ENCODE measurements around the gene ITSN1. TPM values are rescaled to one million over a fixed set of nuclear protein-coding genes. Genes with fewer than 3 reads are reported as not detected.

Gene ITSN1
- total and polyA plus RNA-seq, 2 of the 13 experiments (the other 11 are each of a cell fraction or from before 2014, with no cell fraction given): 26.1 to 33.8 TPM

DNA sequence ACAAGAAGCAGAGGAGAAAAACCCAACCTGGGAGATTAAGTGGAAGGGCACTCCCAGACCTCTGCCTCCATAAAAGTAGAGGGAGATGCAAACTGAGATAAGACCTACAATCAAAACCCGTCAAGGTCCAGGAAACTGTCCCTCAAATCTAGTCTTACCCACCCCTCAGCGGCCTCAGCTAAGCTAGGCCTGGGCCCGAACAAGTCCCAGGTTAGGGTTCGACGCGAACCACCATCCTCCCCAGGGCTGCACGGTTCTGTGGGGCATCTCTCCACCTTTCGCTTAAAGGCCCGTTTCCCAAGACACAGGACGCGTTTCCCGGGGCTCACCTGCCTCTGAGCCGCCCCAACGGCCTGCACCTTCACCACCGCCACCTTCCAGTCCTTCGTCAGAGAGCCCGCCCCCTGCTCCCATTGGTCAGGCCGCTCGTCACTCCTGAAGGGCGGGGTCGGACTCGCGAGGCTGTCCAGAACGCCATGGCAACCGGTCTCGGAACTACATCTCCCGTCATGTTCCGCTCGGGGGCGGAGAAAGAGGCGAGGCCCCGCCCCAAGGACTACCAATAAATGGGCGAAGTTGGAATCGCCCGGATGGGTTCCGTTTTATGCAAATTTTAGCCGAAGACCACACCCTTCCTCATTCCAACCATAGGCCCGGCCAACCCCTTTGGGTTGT lies 812 bp upstream of the ITSN1 start, which contains the start of gene CRYZL1:
Gene CRYZL1, minus strand, starts transcription at position 390 of the 675 bp plus-strand sequence. CDS start 10,190 bp downstream, outside the sequence.
- in situ Hi-C loops (cut with HindIII; ENCODE audit: extremely low pct_ligation_motif_present, low pct_unique_long_range_greater_than_20kb): no loop called here
- BruUV-seq (replicated peaks): no TSS peak
- CTCF ChIA-PET (ENCODE audit: low intra/inter-chr PET ratio, low total read pairs): no interaction called here
- TF ChIP-seq ZNF703 (CRISPR knock-in tag; IDR thresholded peaks at IDR 0.05; ENCODE audit: borderline replicate concordance) (no peak), TGIF2 (CRISPR knock-in tag; IDR thresholded peaks at IDR 0.05) (peak; percentile 37; the same call in 1 of the 2 replicates), ZEB1 (IDR thresholded peaks at IDR 0.05; ENCODE audit: insufficient replicate concordance, low read depth) (peak; percentile 65), TCF12 (IDR thresholded peaks at IDR 0.05) (no peak), TCF12 (CRISPR knock-in tag; IDR thresholded peaks at IDR 0.05) (peak; percentile 28; the same call in 1 of the 2 replicates), SAP130 (CRISPR knock-in tag; IDR thresholded peaks at IDR 0.05; ENCODE audit: low read depth) (peak; percentile 74), MEF2D (CRISPR knock-in tag; IDR thresholded peaks at IDR 0.05) (peak; percentile 68; the same call in 1 of the 2 replicates)
- TF ChIP-seq, protein P1, sequence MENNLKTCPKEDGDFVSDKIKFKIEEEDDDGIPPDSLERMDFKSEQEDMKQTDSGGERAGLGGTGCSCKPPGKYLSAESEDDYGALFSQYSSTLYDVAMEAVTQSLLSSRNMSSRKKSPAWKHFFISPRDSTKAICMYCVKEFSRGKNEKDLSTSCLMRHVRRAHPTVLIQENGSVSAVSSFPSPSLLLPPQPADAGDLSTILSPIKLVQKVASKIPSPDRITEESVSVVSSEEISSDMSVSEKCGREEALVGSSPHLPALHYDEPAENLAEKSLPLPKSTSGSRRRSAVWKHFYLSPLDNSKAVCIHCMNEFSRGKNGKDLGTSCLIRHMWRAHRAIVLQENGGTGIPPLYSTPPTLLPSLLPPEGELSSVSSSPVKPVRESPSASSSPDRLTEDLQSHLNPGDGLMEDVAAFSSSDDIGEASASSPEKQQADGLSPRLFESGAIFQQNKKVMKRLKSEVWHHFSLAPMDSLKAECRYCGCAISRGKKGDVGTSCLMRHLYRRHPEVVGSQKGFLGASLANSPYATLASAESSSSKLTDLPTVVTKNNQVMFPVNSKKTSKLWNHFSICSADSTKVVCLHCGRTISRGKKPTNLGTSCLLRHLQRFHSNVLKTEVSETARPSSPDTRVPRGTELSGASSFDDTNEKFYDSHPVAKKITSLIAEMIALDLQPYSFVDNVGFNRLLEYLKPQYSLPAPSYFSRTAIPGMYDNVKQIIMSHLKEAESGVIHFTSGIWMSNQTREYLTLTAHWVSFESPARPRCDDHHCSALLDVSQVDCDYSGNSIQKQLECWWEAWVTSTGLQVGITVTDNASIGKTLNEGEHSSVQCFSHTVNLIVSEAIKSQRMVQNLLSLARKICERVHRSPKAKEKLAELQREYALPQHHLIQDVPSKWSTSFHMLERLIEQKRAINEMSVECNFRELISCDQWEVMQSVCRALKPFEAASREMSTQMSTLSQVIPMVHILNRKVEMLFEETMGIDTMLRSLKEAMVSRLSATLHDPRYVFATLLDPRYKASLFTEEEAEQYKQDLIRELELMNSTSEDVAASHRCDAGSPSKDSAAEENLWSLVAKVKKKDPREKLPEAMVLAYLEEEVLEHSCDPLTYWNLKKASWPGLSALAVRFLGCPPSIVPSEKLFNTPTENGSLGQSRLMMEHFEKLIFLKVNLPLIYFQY (CRISPR knock-in tag; IDR thresholded peaks at IDR 0.05; ENCODE audit: borderline replicate concordance): no peak
- TF ChIP-seq, protein P2, sequence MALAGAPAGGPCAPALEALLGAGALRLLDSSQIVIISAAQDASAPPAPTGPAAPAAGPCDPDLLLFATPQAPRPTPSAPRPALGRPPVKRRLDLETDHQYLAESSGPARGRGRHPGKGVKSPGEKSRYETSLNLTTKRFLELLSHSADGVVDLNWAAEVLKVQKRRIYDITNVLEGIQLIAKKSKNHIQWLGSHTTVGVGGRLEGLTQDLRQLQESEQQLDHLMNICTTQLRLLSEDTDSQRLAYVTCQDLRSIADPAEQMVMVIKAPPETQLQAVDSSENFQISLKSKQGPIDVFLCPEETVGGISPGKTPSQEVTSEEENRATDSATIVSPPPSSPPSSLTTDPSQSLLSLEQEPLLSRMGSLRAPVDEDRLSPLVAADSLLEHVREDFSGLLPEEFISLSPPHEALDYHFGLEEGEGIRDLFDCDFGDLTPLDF (CRISPR knock-in tag; IDR thresholded peaks at IDR 0.05): peak; percentile 51; the same call in 1 of the 2 replicates
- TF ChIP-seq, protein P3, sequence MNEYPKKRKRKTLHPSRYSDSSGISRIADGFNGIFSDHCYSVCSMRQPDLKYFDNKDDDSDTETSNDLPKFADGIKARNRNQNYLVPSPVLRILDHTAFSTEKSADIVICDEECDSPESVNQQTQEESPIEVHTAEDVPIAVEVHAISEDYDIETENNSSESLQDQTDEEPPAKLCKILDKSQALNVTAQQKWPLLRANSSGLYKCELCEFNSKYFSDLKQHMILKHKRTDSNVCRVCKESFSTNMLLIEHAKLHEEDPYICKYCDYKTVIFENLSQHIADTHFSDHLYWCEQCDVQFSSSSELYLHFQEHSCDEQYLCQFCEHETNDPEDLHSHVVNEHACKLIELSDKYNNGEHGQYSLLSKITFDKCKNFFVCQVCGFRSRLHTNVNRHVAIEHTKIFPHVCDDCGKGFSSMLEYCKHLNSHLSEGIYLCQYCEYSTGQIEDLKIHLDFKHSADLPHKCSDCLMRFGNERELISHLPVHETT (CRISPR knock-in tag; conservative IDR thresholded peaks at IDR 0.05): 0 out of 2 replicates have a peak, but pooled peaks have one; percentile 29
- TF ChIP-seq, protein P4, sequence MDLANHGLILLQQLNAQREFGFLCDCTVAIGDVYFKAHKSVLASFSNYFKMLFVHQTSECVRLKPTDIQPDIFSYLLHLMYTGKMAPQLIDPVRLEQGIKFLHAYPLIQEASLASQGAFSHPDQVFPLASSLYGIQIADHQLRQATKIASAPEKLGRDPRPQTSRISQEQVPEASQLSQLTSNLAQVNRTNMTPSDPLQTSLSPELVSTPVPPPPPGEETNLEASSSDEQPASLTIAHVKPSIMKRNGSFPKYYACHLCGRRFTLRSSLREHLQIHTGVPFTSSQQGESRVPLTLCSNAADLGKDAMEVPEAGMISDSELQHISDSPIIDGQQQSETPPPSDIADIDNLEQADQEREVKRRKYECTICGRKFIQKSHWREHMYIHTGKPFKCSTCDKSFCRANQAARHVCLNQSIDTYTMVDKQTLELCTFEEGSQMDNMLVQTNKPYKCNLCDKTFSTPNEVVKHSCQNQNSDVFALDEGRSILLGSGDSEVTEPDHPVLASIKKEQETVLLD (CRISPR knock-in tag; IDR thresholded peaks at IDR 0.05; ENCODE audit: low read depth): no peak

More for the DNA sequence above, 812 bp upstream of the ITSN1 start, which contains the start of gene CRYZL1:
- 1% methylated on average over 19 of the region's 38 CpGs for WGBS (ENCODE audit: low lambda C conversion rate)
- Histone ChIP-seq H3K4me1 (ENCODE audit: insufficient read depth, low read length) (peaks cover 37% of the 10 kb centered on the region), H3K27me3 (ENCODE audit: control insufficient read depth in 1 of 2, insufficient read depth in 2 of 2, low read length in 2 of 2) (no peaks in the 10 kb centered on the region; a peak in 1 of 5 replicates), H2AFZ (ENCODE audit: low read length) (peak within 1 kb of the TSS; percentile 88), H3K4me3 (replicated peaks in 1 of 3; ENCODE audit: insufficient read depth in 1 of 3, low read depth in 2 of 3, low read length in 3 of 3) (peak within 1 kb of the TSS; percentile 81 to 95 (median 85)), H4K20me1 (ENCODE audit: insufficient read depth, low read length) (no peaks in the 10 kb centered on the region), H3K79me2 (ENCODE audit: insufficient read depth, low read length) (peaks cover 48% of the 10 kb centered on the region), H3K4me2 (ENCODE audit: low read depth, low read length) (peak within 1 kb of the TSS; percentile 71), H3K9ac (ENCODE audit: insufficient read depth, low read depth, low read length) (peak within 1 kb of the TSS; percentile 91), H3K9me3 (ENCODE audit: low read length) (no peaks in the 10 kb centered on the region), H3K36me3 (replicated peaks in 1 of 2; ENCODE audit: control insufficient read depth in 1 of 2, insufficient read depth in 2 of 2, low read length in 2 of 2) (no peaks in the 10 kb centered on the region), H3K27ac (ENCODE audit: extremely low read length, insufficient read depth, low read length) (peak within 1 kb of the TSS; percentile 89)
- ATAC-seq (peak; percentile 88), FAIRE-seq (peak; percentile 97), DNase-seq (ENCODE audit: low spot score) (peak; percentile 99)
- POLR2A ChIA-PET: interaction anchor here (1.1 kb wide), 1 partner anchor 53 kb away, joined by 5 read pairs; the partner anchor contains the start of gene DONSON
- intact Hi-C loops (cut with micrococcal nuclease; ENCODE audit: unreplicated experiment): loop anchor here (2.0 to 10.0 kb wide), 3 partner anchors 43 to 253 kb away; no protein-coding TSS in a partner anchor
